ENCODE data around the gene ALDH1L1.

The ALDH1L1 gene

DNA sequence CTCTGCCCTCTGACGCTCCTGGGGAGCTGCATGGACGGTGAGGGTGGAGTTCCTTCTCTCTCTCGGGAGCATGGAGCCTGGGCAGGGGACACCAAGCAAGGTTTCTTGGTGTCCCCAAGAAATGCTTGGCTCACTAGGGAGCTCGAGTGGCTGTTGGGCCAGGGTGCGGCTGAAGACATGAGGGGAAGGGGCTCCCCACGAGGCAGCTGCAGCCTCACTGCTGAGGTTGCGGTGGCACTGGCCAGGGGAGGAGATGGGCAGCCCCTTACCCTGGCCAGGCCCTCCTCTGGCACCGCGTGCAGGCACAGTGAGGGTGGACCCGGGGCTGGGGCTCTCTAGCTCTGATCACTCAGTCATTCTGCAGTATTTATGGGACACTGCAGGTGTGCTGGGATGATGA, 52.9 kb downstream of the ALDH1L1 start:
- H3K9me3 ChIP-seq (ENCODE audit: control insufficient read depth, insufficient read depth, low read depth, low read length) = no peaks in the 10 kb centered on the region
- POLR2A ChIA-PET = no interaction called here
- no peaks in the 10 kb centered on the region for H3K4me1 ChIP-seq (ENCODE audit: control insufficient read depth, insufficient read depth, low read length)
- no peaks in the 10 kb centered on the region for H3K36me3 ChIP-seq (ENCODE audit: control insufficient read depth in 2 of 2, insufficient read depth in 1 of 2, low read length in 2 of 2)
- CTCF ChIA-PET = no interaction called here
- H3K27ac ChIP-seq (ENCODE audit: extremely low read depth, low read depth, low read length) = no peak overlapping the region
- H3K4me3 ChIP-seq (ENCODE audit: low read depth, low read length) = no peak overlapping the region
- TF ChIP-seq ZNF416 (tag by site-specific recombination; IDR thresholded peaks at IDR 0.05) (no peak), ZBTB8A (tag by site-specific recombination; IDR thresholded peaks at IDR 0.05) (no peak), SP2 (tag by site-specific recombination; IDR thresholded peaks at IDR 0.05) (no peak), GLI4 (tag by site-specific recombination; IDR thresholded peaks at IDR 0.05) (no peak), EGR2 (tag by site-specific recombination; IDR thresholded peaks at IDR 0.05; ENCODE audit: low read depth) (no peak), ZNF837 (tag by site-specific recombination; IDR thresholded peaks at IDR 0.05) (no peak), ZNF548 (tag by site-specific recombination; IDR thresholded peaks at IDR 0.05) (no peak), SALL2 (tag by site-specific recombination; IDR thresholded peaks at IDR 0.05; ENCODE audit: borderline replicate concordance) (no peak), YY1 (tag by site-specific recombination; IDR thresholded peaks at IDR 0.05) (no peak), ZFP41 (tag by site-specific recombination; IDR thresholded peaks at IDR 0.05; ENCODE audit: borderline replicate concordance) (no peak), ZBTB7A (tag by site-specific recombination; IDR thresholded peaks at IDR 0.05; ENCODE audit: low read depth) (no peak)

- no peak overlapping the region for H3K27ac ChIP-seq (ENCODE audit: extremely low read depth, low read depth, low read length)
- POLR2A ChIA-PET = no interaction called here
- H3K36me3 ChIP-seq (ENCODE audit: control insufficient read depth in 2 of 2, insufficient read depth in 1 of 2, low read length in 2 of 2) = no peaks in the 10 kb centered on the region
- TF ChIP-seq, protein P1, sequence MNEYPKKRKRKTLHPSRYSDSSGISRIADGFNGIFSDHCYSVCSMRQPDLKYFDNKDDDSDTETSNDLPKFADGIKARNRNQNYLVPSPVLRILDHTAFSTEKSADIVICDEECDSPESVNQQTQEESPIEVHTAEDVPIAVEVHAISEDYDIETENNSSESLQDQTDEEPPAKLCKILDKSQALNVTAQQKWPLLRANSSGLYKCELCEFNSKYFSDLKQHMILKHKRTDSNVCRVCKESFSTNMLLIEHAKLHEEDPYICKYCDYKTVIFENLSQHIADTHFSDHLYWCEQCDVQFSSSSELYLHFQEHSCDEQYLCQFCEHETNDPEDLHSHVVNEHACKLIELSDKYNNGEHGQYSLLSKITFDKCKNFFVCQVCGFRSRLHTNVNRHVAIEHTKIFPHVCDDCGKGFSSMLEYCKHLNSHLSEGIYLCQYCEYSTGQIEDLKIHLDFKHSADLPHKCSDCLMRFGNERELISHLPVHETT (tag by site-specific recombination; IDR thresholded peaks at IDR 0.05) = no peak
- TF ChIP-seq ZNF610 (tag by site-specific recombination; IDR thresholded peaks at IDR 0.05; ENCODE audit: borderline replicate concordance) = no peak
- no peak for TF ChIP-seq ZNF341 (tag by site-specific recombination; IDR thresholded peaks at IDR 0.05; ENCODE audit: low read depth)
- TF ChIP-seq ZBTB8A (tag by site-specific recombination; IDR thresholded peaks at IDR 0.05) = no peak
- TF ChIP-seq ZBTB1 (tag by site-specific recombination; IDR thresholded peaks at IDR 0.05) = no peak
- no peak for TF ChIP-seq SP7 (tag by site-specific recombination; IDR thresholded peaks at IDR 0.05)
- TF ChIP-seq ZNF677 (tag by site-specific recombination; IDR thresholded peaks at IDR 0.05) = no peak
- no peak overlapping the region for H3K4me3 ChIP-seq (ENCODE audit: low read depth, low read length)
- H3K4me1 ChIP-seq (ENCODE audit: control insufficient read depth, insufficient read depth, low read length) = no peaks in the 10 kb centered on the region
- CTCF ChIA-PET = interaction anchor here (0.6 kb wide), 1 partner anchor 12 kb away, joined by 3 read pairs; no protein-coding TSS in a partner anchor
- H3K9me3 ChIP-seq (ENCODE audit: control insufficient read depth, insufficient read depth, low read depth, low read length) = no peaks in the 10 kb centered on the region
These were observed 53.5 kb downstream of the ALDH1L1 start for GRCh38 chr3:126126811-126127431.

DNA sequence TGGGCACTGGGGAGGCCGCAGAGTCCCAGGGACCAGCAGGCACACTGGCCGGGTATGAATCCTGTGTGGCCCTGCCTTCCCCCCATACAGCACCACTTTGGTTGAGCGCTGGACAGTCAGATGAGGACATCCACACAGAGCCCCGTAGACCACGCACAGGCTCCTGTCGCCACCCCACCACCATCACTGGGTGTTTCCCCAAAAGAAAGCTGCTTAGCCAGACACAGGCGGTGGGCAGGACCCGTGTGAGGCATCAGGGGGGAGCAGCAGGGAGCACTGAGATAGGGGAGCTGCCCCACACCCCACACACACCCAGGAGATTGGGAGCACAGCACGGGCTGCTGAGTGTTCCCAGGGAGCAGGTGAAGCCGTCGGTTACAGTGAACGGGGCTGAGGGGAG, 54.1 kb downstream of the ALDH1L1 start:
- no peaks in the 10 kb centered on the region for H3K9me3 ChIP-seq (ENCODE audit: control insufficient read depth, insufficient read depth, low read depth, low read length)
- POLR2A ChIA-PET = no interaction called here
- H3K4me1 ChIP-seq (ENCODE audit: control insufficient read depth, insufficient read depth, low read length) = no peaks in the 10 kb centered on the region
- H3K27ac ChIP-seq (ENCODE audit: extremely low read depth, low read depth, low read length) = no peak overlapping the region
- TF ChIP-seq ZNF121 (tag by site-specific recombination; IDR thresholded peaks at IDR 0.05) (no peak), ZNF280C (tag by site-specific recombination; IDR thresholded peaks at IDR 0.05) (no peak), FEZF1 (tag by site-specific recombination; IDR thresholded peaks at IDR 0.05) (no peak), ZNF654 (tag by site-specific recombination; IDR thresholded peaks at IDR 0.05; ENCODE audit: low read depth) (no peak), KLF17 (tag by site-specific recombination; IDR thresholded peaks at IDR 0.05) (no peak)
- TF ChIP-seq, protein P2, sequence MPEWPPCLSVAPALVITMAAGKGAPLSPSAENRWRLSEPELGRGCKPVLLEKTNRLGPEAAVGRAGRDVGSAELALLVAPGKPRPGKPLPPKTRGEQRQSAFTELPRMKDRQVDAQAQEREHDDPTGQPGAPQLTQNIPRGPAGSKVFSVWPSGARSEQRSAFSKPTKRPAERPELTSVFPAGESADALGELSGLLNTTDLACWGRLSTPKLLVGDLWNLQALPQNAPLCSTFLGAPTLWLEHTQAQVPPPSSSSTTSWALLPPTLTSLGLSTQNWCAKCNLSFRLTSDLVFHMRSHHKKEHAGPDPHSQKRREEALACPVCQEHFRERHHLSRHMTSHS (tag by site-specific recombination; IDR thresholded peaks at IDR 0.05) = no peak
- TF ChIP-seq, protein P3, sequence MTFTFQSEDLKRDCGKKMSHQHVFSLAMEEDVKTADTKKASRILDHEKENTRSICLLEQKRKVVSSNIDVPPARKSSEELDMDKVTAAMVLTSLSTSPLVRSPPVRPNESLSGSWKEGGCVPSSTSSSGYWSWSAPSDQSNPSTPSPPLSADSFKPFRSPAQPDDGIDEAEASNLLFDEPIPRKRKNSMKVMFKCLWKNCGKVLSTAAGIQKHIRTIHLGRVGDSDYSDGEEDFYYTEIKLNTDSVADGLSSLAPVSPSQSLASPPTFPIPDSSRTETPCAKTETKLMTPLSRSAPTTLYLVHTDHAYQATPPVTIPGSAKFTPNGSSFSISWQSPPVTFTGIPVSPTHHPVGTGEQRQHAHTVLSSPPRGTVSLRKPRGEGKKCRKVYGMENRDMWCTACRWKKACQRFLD (tag by site-specific recombination; IDR thresholded peaks at IDR 0.05) = no peak
- CTCF ChIA-PET = interaction anchor here (0.5 to 0.6 kb wide), 2 partner anchors 13 to 79 kb away, joined by 3 to 6 read pairs; no protein-coding TSS in a partner anchor
- no peak overlapping the region for H3K4me3 ChIP-seq (ENCODE audit: low read depth, low read length)
- no peaks in the 10 kb centered on the region for H3K36me3 ChIP-seq (ENCODE audit: control insufficient read depth in 2 of 2, insufficient read depth in 1 of 2, low read length in 2 of 2)
